ENCODE measurements around the gene EXOSC5. TPM values are rescaled to one million over a fixed set of nuclear protein-coding genes. Genes with fewer than 3 reads are reported as not detected.

EXOSC5 gene
- total and polyA plus RNA-seq, 12 donors: 4.2 to 73.7 (median 26.6) TPM

DNA sequence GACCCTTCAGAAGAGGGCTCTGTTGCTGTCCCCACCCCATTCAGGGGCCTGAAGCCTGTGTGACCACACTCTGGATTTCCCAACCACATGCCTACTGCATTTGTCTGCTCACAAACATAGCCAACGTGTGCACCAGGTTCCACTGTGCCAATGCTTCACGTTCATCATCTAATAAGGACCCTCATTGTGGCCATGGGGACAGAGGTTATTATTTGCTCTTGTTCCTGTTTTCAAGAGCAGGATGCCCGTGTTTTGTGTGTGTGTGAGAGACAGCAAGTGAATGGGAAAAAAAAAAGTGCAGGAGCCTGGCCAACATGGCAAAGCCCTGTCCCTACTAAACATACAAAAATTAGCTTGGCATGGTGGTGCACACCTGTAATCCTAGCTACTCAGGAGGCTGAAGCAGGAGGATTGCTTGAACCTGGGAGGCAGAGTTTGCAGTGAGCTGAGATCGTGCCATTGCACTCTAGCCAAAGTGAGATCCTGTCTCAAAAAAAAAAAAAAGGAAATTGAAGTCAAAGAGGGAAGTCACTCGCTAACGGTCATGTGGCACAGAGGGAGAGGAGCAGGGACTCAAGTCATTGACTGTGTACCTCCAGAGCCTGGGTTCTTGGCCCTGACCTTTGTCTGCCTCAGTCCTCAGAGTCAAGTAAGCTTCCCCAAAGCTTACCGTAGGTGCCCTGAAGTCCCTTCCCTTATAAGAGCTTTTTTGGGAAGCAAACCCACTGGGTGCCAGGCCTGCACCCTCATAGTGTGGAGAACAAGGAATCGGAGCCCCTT lies 23.1 kb upstream of the EXOSC5 start:
- no peaks in the 10 kb centered on the region for H3K4me1 ChIP-seq (replicated peaks in 1 of 2)
- no peak for TF ChIP-seq POLR2A (IDR thresholded peaks at IDR 0.05)
- TF ChIP-seq, protein P1, sequence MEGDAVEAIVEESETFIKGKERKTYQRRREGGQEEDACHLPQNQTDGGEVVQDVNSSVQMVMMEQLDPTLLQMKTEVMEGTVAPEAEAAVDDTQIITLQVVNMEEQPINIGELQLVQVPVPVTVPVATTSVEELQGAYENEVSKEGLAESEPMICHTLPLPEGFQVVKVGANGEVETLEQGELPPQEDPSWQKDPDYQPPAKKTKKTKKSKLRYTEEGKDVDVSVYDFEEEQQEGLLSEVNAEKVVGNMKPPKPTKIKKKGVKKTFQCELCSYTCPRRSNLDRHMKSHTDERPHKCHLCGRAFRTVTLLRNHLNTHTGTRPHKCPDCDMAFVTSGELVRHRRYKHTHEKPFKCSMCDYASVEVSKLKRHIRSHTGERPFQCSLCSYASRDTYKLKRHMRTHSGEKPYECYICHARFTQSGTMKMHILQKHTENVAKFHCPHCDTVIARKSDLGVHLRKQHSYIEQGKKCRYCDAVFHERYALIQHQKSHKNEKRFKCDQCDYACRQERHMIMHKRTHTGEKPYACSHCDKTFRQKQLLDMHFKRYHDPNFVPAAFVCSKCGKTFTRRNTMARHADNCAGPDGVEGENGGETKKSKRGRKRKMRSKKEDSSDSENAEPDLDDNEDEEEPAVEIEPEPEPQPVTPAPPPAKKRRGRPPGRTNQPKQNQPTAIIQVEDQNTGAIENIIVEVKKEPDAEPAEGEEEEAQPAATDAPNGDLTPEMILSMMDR (IDR thresholded peaks at IDR 0.05): no peak
- H3K36me3 ChIP-seq (replicated peaks in 1 of 2): peaks cover 0 to 80% of the 10 kb centered on the region in 2 donors
- H3K4me3 ChIP-seq: no peak overlapping the region
- no peaks in the 10 kb centered on the region for H3K9me3 ChIP-seq (replicated peaks in 1 of 3)
- no peaks in the 10 kb centered on the region for H3K27me3 ChIP-seq
- WGBS, 4 donors: 63 to 76% (median 68%) methylated on average over 6 to 8 of the region's 8 CpGs
- intact Hi-C loops (cut with DNase I): loop anchor here in 1 of 2 donors (10.0 kb wide), 1 partner anchor 45 kb away; the partner anchor contains the start of gene TMEM91
- DNase-seq: peak in 3 of 7 donors; percentile 27 to 45 (median 38)
- H3K27ac ChIP-seq: peak overlapping the region in 2 of 5 donors; percentile 11 to 40

DNA sequence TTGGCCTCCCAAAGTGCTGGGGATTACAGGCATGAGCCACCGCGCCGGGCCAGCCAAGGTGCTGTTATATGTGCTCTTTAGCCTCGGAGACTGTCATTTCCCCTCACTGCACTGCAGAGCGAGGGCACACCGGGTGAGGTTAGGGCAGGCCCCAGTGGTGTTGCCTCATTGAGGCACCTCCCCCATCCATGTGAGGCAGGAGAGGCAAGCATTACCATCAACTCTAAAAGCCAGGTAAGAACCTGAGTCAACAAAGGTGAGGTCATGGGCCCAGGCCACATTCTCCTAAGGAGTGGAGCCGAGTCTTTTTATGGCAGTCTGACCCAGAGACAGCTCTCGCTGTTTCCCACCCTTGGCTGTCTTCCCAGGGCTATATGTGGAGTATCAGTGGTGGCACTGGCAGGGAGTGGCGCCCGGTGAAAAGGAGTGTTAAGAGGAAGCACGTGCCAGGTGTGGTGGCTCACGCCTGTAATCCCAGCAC lies 19.1 kb upstream of the EXOSC5 start:
- Histone ChIP-seq H3K4me1 (replicated peaks in 1 of 2) (peaks cover 5 to 9% of the 10 kb centered on the region in 2 donors), H3K36me3 (replicated peaks in 1 of 2) (peaks cover 0 to 80% of the 10 kb centered on the region in 2 donors), H3K27ac (no peak overlapping the region), H3K27me3 (no peaks in the 10 kb centered on the region), H3K9me3 (replicated peaks in 1 of 3) (no peaks in the 10 kb centered on the region), H3K4me3 (no peak overlapping the region)
- intact Hi-C loops (cut with DNase I): no loop called here
- WGBS, 4 donors: 92 to 96% (median 94%) methylated on average over 9 to 12 of the region's 12 CpGs
- no peak for DNase-seq
- TF ChIP-seq POLR2A (IDR thresholded peaks at IDR 0.05): no peak
- TF ChIP-seq, protein P1 (IDR thresholded peaks at IDR 0.05): no peak

DNA sequence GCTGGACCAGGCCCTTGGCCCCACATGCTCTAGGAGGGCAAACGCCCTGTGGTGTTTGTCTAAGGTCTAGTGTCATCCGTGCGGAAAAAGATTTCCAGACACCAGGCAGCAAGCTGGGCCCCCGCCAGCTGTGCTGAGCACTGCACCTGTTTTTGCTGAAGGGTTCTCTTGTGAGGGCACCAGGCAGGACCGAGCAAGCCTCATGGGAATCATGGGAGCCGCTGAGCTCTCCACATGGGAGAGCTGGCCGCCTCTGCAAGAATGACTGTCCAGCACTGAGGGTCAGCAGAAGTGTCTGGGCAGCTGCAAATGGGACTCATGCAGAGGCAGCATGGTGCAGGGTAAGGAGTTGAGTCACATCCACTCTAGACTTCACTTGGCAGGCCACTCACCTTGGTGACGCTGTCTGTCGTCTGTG lies 18.0 kb upstream of the EXOSC5 start:
- Histone ChIP-seq H3K4me1 (replicated peaks in 1 of 2) (peaks cover 6 to 11% of the 10 kb centered on the region in 2 donors), H3K9me3 (replicated peaks in 1 of 3) (no peaks in the 10 kb centered on the region), H3K4me3 (no peak overlapping the region), H3K27me3 (no peaks in the 10 kb centered on the region), H3K27ac (no peak overlapping the region), H3K36me3 (replicated peaks in 1 of 2) (peaks cover 0 to 80% of the 10 kb centered on the region in 2 donors)
- TF ChIP-seq POLR2A (IDR thresholded peaks at IDR 0.05): no peak
- TF ChIP-seq, protein P1 (IDR thresholded peaks at IDR 0.05): no peak
- DNase-seq: no peak
- intact Hi-C loops (cut with DNase I): no loop called here
- WGBS, 4 donors: 91 to 96% (median 94%) methylated on average over 8 to 9 of the region's 9 CpGs

DNA sequence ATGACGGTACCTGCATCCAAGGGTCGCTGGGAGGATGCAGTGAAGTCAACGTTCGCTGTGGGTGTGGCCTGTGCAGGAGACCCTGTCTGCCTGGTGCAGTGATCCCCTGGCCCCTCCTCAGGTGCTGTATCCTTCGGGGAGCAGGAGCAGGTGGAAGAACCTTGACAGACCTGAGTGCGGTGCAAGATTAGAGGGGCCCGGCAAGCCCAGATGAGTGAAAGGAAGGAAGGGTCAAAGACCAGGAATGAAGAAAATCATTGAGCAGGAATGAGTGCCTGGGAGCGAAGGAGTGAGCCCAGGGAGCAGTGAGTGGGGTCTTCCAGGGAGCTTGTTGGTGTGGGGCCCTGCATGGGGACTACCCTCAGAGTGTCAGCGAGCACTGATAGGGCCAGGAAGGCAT lies 17.3 kb upstream of the EXOSC5 start:
- no peak for DNase-seq
- Histone ChIP-seq H3K27me3 (no peaks in the 10 kb centered on the region), H3K9me3 (replicated peaks in 1 of 3) (no peaks in the 10 kb centered on the region), H3K4me1 (replicated peaks in 1 of 2) (peaks cover 13 to 18% of the 10 kb centered on the region in 2 donors), H3K4me3 (no peak overlapping the region), H3K27ac (no peak overlapping the region), H3K36me3 (replicated peaks in 1 of 2) (peaks cover 0 to 73% of the 10 kb centered on the region in 2 donors)
- TF ChIP-seq, protein P1 (IDR thresholded peaks at IDR 0.05): no peak
- no peak for TF ChIP-seq POLR2A (IDR thresholded peaks at IDR 0.05)
- WGBS, 4 donors: 89 to 94% (median 91%) methylated on average over 9 of the region's 9 CpGs
- intact Hi-C loops (cut with DNase I): no loop called here
